ENCODE measurements around the gene LYPD3.

DNA sequence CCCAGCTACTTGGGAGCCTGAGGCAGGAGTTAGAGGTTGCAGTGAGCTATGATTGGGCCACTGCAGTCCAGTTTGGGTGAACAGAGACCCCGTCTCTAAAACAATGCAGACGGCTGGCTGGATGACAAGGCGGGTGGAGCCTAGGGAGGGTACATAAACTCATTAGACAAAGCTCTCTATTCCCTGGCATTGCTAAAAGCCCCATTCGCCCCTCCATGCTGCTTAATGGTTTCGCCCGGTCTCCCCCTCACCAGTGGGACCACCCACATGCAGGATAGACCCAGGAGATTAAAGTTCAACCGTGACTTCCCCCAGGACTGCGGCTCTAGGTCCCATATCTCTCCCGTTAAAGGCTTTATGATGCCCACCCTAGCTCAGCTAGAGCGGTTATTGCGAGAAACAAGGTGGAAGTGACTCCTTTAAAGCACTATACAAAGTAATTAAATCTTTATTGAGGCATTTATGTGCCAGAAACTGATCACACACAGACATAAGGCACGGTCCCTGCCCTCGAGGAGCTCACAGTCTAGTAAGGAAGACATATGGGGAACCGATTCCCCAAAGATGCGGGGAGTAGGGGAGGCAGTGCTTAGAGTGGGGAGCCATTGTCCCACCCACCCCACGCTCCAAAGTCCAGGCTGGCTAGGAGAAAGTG, 4.9 kb downstream of the LYPD3 start:
- TF ChIP-seq CTCF (IDR thresholded peaks at IDR 0.05), result no peak
- TF ChIP-seq EZH2 (IDR thresholded peaks at IDR 0.05), result no peak

All from neural progenitor cell (in vitro differentiated cells).